ENCODE measurements around the gene ATP6V0B.

The ATP6V0B gene

GRCh38 chr1:43998000-43998378 lies 23.2 kb downstream of the ATP6V0B start:
- no peak for DNase-seq (ENCODE audit: low read depth)
- TF ChIP-seq CTCF (conservative IDR thresholded peaks at IDR 0.05; ENCODE audit: low read length) = no peak

DNA sequence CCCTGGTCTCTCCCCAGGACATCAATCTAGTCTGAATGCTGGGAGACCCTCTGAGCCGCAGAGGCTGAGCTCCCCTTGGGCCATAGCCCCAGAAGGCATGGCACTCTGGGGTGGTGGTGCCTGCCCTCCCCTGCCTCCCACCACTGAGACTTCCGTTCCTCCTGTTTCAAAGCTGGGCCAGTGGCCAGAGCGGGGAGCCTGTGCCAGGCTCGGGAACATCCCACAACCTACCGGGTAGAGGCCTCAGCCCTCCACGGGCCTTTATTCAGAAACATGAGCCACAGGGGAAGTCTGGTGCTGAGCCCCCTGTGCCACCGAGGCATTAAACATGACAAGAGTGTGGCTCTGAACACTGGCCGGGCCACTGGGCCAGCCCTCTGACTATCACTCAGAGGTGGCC lies 24.7 kb downstream of the ATP6V0B start:
- no peak for DNase-seq (ENCODE audit: low read depth)
- TF ChIP-seq CTCF (conservative IDR thresholded peaks at IDR 0.05; ENCODE audit: low read length) = no peak
- no peak overlapping the region for H3K4me3 ChIP-seq (ENCODE audit: low read length)

More at GRCh38 chr1:43998000-43998378, 23.2 kb downstream of the ATP6V0B start:
- no peak overlapping the region for H3K4me3 ChIP-seq (ENCODE audit: low read length)

GRCh38 chr1:44000122-44000665 lies 25.4 kb downstream of the ATP6V0B start:
- DNase-seq (ENCODE audit: low read depth) = no peak
- H3K4me3 ChIP-seq (ENCODE audit: low read length) = no peak overlapping the region
- no peak for TF ChIP-seq CTCF (conservative IDR thresholded peaks at IDR 0.05; ENCODE audit: low read length)

DNA sequence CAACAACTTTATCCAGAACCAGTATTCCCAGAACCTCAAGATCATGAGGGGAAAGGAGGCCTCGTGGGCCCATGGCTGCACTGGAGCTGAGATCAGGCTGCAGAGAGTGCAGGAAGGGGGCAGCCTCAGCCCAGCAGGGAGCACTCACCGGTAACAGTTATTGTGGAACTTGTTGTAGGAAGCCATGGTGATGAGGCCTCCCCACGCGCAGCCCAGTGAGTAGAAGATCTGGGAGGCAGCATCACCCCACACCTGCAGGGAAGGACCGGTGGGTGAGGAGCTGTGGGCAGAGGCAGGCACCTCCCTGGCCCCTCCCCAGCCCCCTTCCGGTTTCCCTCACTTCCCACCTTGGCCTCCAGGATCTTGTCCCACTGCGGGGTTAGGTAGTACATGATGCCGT lies 27.4 kb downstream of the ATP6V0B start:
- no peak for TF ChIP-seq CTCF (conservative IDR thresholded peaks at IDR 0.05; ENCODE audit: low read length)
- H3K4me3 ChIP-seq (ENCODE audit: low read length) = no peak overlapping the region
- no peak for DNase-seq (ENCODE audit: low read depth)

GRCh38 chr1:44002606-44003157 lies 27.9 kb downstream of the ATP6V0B start:
- DNase-seq (ENCODE audit: low read depth) = no peak
- no peak overlapping the region for H3K4me3 ChIP-seq (ENCODE audit: low read length)

GRCh38 chr1:44008259-44008658 lies 33.5 kb downstream of the ATP6V0B start:
- no peak for DNase-seq (ENCODE audit: low read depth)
- no peak overlapping the region for H3K4me3 ChIP-seq (ENCODE audit: low read length)
- TF ChIP-seq CTCF (conservative IDR thresholded peaks at IDR 0.05; ENCODE audit: low read length) = no peak

More at GRCh38 chr1:44002606-44003157, 27.9 kb downstream of the ATP6V0B start:
- TF ChIP-seq CTCF (conservative IDR thresholded peaks at IDR 0.05; ENCODE audit: low read length) = peak; percentile 19; the same call in 1 of the 2 replicates

- H3K4me3 ChIP-seq (ENCODE audit: low read length) = no peak overlapping the region
- DNase-seq (ENCODE audit: low read depth) = no peak
- no peak for TF ChIP-seq CTCF (conservative IDR thresholded peaks at IDR 0.05; ENCODE audit: low read length)
Observed at GRCh38 chr1:44010935-44011471, 36.2 kb downstream of the ATP6V0B start.

Measured in AG10803 (cell line).